WTC11 (cell line): Measurements from ENCODE around the gene SLC30A1. TPM values are rescaled to one million over a fixed set of nuclear protein-coding genes. Genes with fewer than 3 reads are reported as not detected.
"Not testable (repeated sequence)": the region's sequence is repeated elsewhere in the genome, so short reads cannot be mapped to it uniquely, and the experiment has no call there.

Experiments
- ATAC-seq: fragments of 200-7000 bp; cut with Tn5 transposase; 2 replicates; pipeline ENCODE4 v1.10.0; 2021; ENCODE audit warnings: mild to moderate bottlenecking, moderate library complexity
- CTCF ChIA-PET: fragments of 300-600 bp; sonication (Branson Sonifier 250); formaldehyde crosslinking; loops from one replicate; lab custom pipeline; 2021; ENCODE audit warnings: antibody characterized with exemption; lab: Charles Lee
- POLR2A ChIA-PET: fragments of 350-600 bp; sonication (Branson Sonifier 250); formaldehyde crosslinking; loops from one replicate; lab custom pipeline; 2021; ENCODE audit warnings: antibody characterized with exemption; lab: Charles Lee
- DNase-seq: peaks from one replicate; pipeline ENCODE4 v3.0.0; 2021; ENCODE audit warnings: low spot score
- H3K27ac Mint-ChIP-seq: 2 replicates; pipeline ENCODE4 v1.8.0; 2021; ENCODE audit warnings: mixed read lengths
- H3K27me3 Mint-ChIP-seq: 2 replicates; pipeline ENCODE4 v1.8.0; 2021; ENCODE audit warnings: low read depth, mild to moderate bottlenecking, moderate library complexity, mixed read lengths
- H3K36me3 Mint-ChIP-seq: 2 replicates; pipeline ENCODE4 v1.8.0; 2021; ENCODE audit warnings: mixed read lengths
- H3K4me1 Mint-ChIP-seq: 2 replicates; pipeline ENCODE4 v1.8.0; 2022; ENCODE audit warnings: mixed read lengths
- H3K4me3 Mint-ChIP-seq: 2 replicates; pipeline ENCODE4 v1.8.0; 2021; ENCODE audit warnings: mild to moderate bottlenecking, moderate library complexity, mixed read lengths
- H3K9me3 Mint-ChIP-seq: 2 replicates; pipeline ENCODE4 v1.8.0; 2021; ENCODE audit warnings: mixed read lengths
- FOXJ3 ChIP-seq: sonication (generic); formaldehyde crosslinking; IDR thresholded peaks from 2 replicates; pipeline ENCODE4 v1.9.0; 2021; ENCODE audit warnings: missing genetic modification reagents, mild to moderate bottlenecking, borderline replicate concordance
- IRF2 ChIP-seq: sonication (generic); formaldehyde crosslinking; IDR thresholded peaks from 2 replicates; pipeline ENCODE4 v1.8.0; 2022; ENCODE audit warnings: low read depth, missing genetic modification reagents, borderline replicate concordance
- JAZF1 ChIP-seq: fragments of 250-450 bp; sonication (Bioruptor Pico); IDR thresholded peaks from 2 replicates; pipeline ENCODE4 v1.9.0; 2021; ENCODE audit warnings: moderate library complexity, mild to moderate bottlenecking, inconsistent platforms
- NR1H2 ChIP-seq: sonication (generic); formaldehyde crosslinking; IDR thresholded peaks from 2 replicates; pipeline ENCODE4 v1.9.0; 2021; ENCODE audit warnings: mild to moderate bottlenecking, moderate library complexity, missing genetic modification reagents
- SMAD3 ChIP-seq: sonication (generic); formaldehyde crosslinking; IDR thresholded peaks from 2 replicates; pipeline ENCODE4 v1.8.0; 2022; ENCODE audit warnings: missing genetic modification reagents, mild to moderate bottlenecking, borderline replicate concordance
- TP53 ChIP-seq: sonication (generic); formaldehyde crosslinking; IDR thresholded peaks from 2 replicates; pipeline ENCODE4 v1.8.1; 2023; ENCODE audit warnings: mild to moderate bottlenecking, missing genetic modification reagents
- ZBTB21 ChIP-seq: sonication (generic); formaldehyde crosslinking; IDR thresholded peaks from 2 replicates; pipeline ENCODE4 v1.8.1; 2023; ENCODE audit warnings: mild to moderate bottlenecking, missing genetic modification reagents, borderline replicate concordance
- total RNA-seq: library from RNA; stranded (reverse); gene quantifications from 3 replicates; pipeline ENCODE4 v1.2.3, GENCODE V29; 2021
- TF ChIP-seq, protein P1 (sequence below): sonication (generic); formaldehyde crosslinking; IDR thresholded peaks from 2 replicates; pipeline ENCODE4 v1.8.0; 2023; ENCODE audit warnings: missing genetic modification reagents, mild to moderate bottlenecking, borderline replicate concordance
- TF ChIP-seq, protein P2 (sequence below): sonication (generic); formaldehyde crosslinking; IDR thresholded peaks from 2 replicates; pipeline ENCODE4 v1.8.1; 2022; ENCODE audit warnings: low read depth, mild to moderate bottlenecking, moderate library complexity, missing genetic modification reagents, borderline replicate concordance
- TF ChIP-seq, protein P3 (sequence below): fragments of 250-450 bp; sonication (Bioruptor Pico); IDR thresholded peaks from 2 replicates; pipeline ENCODE4 v1.9.0; 2021; ENCODE audit warnings: mild to moderate bottlenecking, borderline replicate concordance
- TF ChIP-seq, protein P4 (sequence below): fragments of 250-450 bp; sonication (Bioruptor Pico); IDR thresholded peaks from 2 replicates; pipeline ENCODE4 v1.8.0; 2021; ENCODE audit warnings: mild to moderate bottlenecking

The SLC30A1 gene
- total RNA-seq, 1 experiment from 2014 or later = 20.0 TPM

DNA sequence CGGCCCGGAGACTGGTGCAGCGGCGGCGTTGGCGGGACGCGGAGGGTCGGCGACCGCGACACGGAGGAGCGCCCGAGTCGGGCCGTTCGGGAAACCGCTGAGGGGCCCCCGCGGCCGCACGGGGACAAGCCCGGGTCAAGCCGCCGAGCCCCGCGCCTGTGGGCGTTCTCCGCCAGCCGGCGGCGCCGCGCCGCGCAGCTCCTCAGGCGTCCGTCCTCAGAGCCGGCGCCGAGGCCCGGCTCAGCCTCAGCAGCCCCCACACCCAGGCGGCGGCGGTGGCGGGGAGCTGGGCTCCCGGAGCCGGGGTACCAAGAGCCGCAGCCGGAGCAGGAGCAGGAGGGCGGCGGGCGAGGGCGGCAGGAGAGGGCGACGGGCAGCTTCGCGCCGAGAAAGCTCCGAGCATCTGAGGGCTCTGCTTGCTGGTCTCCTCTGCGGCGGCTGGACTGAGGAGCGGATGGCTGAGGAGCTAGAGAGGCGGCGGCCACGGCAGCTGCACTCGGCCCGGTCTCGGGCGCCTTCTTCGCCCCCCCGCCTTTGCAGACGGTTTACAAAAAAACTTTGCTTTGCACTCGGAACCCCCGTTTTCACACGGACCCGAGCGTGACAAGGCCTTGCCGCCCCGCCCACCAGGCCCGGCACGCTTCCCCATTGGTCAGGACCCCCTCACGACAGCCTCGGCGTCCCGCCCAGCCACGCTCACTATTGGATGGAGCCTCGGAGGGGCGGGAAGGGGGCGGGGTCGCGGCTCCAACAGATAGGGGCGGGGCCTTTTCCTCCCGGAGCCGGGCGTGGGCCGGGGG is at the start of gene SLC30A1 (continued):
- no peak for TF ChIP-seq SMAD3
- TF ChIP-seq, protein P1, sequence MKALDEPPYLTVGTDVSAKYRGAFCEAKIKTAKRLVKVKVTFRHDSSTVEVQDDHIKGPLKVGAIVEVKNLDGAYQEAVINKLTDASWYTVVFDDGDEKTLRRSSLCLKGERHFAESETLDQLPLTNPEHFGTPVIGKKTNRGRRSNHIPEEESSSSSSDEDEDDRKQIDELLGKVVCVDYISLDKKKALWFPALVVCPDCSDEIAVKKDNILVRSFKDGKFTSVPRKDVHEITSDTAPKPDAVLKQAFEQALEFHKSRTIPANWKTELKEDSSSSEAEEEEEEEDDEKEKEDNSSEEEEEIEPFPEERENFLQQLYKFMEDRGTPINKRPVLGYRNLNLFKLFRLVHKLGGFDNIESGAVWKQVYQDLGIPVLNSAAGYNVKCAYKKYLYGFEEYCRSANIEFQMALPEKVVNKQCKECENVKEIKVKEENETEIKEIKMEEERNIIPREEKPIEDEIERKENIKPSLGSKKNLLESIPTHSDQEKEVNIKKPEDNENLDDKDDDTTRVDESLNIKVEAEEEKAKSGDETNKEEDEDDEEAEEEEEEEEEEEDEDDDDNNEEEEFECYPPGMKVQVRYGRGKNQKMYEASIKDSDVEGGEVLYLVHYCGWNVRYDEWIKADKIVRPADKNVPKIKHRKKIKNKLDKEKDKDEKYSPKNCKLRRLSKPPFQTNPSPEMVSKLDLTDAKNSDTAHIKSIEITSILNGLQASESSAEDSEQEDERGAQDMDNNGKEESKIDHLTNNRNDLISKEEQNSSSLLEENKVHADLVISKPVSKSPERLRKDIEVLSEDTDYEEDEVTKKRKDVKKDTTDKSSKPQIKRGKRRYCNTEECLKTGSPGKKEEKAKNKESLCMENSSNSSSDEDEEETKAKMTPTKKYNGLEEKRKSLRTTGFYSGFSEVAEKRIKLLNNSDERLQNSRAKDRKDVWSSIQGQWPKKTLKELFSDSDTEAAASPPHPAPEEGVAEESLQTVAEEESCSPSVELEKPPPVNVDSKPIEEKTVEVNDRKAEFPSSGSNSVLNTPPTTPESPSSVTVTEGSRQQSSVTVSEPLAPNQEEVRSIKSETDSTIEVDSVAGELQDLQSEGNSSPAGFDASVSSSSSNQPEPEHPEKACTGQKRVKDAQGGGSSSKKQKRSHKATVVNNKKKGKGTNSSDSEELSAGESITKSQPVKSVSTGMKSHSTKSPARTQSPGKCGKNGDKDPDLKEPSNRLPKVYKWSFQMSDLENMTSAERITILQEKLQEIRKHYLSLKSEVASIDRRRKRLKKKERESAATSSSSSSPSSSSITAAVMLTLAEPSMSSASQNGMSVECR (CRISPR knock-in tag) = no peak

DNA sequence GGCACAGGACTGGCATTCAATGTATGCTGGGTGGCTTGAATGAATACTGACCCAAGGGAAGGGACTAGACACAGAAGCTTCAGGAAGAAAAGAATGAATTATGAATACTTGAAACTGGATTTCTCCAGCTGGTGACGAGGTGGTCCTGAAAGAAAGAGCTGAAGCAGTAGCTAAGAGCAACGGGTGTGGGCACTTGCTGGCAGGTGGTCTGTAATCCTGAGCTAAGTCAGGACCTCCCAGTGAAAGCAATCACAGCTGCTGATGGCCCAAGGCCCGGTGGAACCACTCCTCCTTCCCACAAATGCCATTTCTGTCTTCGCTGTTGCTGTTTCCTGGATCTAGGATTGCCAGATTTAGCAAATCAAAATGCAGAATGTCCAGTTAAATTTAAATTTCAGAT is 49.5 kb upstream of the SLC30A1 start:
- ATAC-seq (no peak), DNase-seq (no peak)
- ChIA-PET CTCF (interaction anchor here (1.0 to 1.4 kb wide), 2 partner anchors 17 to 27 kb away, joined by 3 to 4 read pairs; no protein-coding TSS in a partner anchor), POLR2A (no interaction called here)
- Mint-ChIP-seq H3K36me3 (no peaks in the 10 kb centered on the region), H3K27me3 (no peaks in the 10 kb centered on the region; the same call in 1 of the 2 replicates), H3K4me3 (no peak overlapping the region), H3K4me1 (no peaks in the 10 kb centered on the region; the same call in 1 of the 2 replicates), H3K9me3 (no peaks in the 10 kb centered on the region), H3K27ac (no peak overlapping the region)
- TF ChIP-seq ZBTB21 (CRISPR knock-in tag) = no peak
- TF ChIP-seq, protein P2, sequence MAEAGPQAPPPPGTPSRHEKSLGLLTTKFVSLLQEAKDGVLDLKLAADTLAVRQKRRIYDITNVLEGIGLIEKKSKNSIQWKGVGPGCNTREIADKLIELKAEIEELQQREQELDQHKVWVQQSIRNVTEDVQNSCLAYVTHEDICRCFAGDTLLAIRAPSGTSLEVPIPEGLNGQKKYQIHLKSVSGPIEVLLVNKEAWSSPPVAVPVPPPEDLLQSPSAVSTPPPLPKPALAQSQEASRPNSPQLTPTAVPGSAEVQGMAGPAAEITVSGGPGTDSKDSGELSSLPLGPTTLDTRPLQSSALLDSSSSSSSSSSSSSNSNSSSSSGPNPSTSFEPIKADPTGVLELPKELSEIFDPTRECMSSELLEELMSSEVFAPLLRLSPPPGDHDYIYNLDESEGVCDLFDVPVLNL = no peak
- TF ChIP-seq FOXJ3 (CRISPR knock-in tag) = no peak

DNA sequence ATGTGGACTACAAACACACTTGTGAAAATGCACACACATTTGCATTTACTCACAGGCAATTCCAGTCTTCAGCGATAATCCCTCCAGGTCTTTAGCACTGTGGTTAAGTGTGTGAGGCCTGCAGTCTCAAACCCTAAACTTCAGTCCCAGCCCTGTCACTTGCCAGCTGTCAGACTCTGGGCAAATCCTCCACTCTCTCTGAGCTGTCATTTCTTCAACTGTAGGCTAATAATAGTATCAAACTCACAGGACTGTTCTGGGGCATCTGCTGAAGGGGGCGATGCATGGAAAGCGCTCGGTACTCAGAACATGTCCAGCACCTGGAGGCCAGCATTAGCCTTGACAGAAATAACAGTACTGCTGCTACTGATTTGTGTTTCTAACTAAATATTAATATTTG is 48.3 kb upstream of the SLC30A1 start:
- DNase-seq (no peak), ATAC-seq (no peak)
- H3K9me3 Mint-ChIP-seq = no peaks in the 10 kb centered on the region
- peaks cover 4% of the 10 kb centered on the region for H3K4me1 Mint-ChIP-seq
- H3K4me3 Mint-ChIP-seq = no peak overlapping the region
- H3K27ac Mint-ChIP-seq = no peak overlapping the region
- POLR2A ChIA-PET = no interaction called here
- CTCF ChIA-PET = no interaction called here
- no peak for TF ChIP-seq IRF2 (CRISPR knock-in tag)
- no peaks in the 10 kb centered on the region for H3K27me3 Mint-ChIP-seq
- no peaks in the 10 kb centered on the region for H3K36me3 Mint-ChIP-seq

DNA sequence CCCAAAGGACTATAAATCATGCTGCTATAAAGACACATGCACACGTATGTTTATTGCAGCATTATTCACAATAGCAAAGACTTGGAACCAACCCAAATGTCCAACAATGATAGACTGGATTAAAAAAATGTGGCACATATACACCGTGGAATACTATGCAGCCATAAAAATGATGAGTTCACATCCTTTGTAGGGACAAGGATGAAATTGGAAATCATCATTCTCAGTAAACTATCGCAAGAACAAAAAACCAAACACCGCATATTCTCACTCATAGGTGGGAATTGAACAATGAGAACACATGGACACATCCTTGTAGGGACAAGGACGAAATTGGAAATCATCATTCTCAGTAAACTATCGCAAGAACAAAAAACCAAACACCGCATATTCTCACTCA is 46.9 kb upstream of the SLC30A1 start:
- H3K27me3 Mint-ChIP-seq, ATAC-seq, H3K27ac Mint-ChIP-seq, CTCF ChIA-PET, H3K4me1 Mint-ChIP-seq, H3K36me3 Mint-ChIP-seq, H3K4me3 Mint-ChIP-seq, H3K9me3 Mint-ChIP-seq, DNase-seq, POLR2A ChIA-PET: not testable (repeated sequence)

DNA sequence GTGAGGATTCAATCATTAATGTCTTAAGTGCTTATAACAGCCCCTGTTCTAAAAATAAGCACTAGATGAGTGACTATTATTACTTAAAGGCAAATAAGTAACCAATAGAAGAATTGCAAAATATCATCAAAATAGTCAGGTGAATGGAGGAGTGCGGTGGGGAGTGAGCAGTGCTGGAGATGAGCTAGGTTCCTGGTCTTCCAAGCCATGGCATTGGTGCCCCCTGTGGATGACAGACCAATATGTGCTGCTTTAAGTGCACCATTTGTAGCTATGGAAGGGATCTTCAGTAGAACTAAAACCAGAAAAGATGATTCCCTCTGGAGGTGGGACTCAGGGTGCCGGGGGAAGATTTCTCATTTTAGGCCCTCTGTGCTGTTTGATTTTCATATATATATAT is 46.1 kb upstream of the SLC30A1 start:
- CTCF ChIA-PET = interaction anchor here (0.7 to 1.6 kb wide), 5 partner anchors 46 to 149 kb away, joined by 3 to 7 read pairs (median 3); partner anchors contain the start of gene SLC30A1
- TF ChIP-seq, protein P3, sequence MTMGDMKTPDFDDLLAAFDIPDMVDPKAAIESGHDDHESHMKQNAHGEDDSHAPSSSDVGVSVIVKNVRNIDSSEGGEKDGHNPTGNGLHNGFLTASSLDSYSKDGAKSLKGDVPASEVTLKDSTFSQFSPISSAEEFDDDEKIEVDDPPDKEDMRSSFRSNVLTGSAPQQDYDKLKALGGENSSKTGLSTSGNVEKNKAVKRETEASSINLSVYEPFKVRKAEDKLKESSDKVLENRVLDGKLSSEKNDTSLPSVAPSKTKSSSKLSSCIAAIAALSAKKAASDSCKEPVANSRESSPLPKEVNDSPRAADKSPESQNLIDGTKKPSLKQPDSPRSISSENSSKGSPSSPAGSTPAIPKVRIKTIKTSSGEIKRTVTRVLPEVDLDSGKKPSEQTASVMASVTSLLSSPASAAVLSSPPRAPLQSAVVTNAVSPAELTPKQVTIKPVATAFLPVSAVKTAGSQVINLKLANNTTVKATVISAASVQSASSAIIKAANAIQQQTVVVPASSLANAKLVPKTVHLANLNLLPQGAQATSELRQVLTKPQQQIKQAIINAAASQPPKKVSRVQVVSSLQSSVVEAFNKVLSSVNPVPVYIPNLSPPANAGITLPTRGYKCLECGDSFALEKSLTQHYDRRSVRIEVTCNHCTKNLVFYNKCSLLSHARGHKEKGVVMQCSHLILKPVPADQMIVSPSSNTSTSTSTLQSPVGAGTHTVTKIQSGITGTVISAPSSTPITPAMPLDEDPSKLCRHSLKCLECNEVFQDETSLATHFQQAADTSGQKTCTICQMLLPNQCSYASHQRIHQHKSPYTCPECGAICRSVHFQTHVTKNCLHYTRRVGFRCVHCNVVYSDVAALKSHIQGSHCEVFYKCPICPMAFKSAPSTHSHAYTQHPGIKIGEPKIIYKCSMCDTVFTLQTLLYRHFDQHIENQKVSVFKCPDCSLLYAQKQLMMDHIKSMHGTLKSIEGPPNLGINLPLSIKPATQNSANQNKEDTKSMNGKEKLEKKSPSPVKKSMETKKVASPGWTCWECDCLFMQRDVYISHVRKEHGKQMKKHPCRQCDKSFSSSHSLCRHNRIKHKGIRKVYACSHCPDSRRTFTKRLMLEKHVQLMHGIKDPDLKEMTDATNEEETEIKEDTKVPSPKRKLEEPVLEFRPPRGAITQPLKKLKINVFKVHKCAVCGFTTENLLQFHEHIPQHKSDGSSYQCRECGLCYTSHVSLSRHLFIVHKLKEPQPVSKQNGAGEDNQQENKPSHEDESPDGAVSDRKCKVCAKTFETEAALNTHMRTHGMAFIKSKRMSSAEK (CRISPR knock-in tag) = no peak
- TF ChIP-seq, protein P4, sequence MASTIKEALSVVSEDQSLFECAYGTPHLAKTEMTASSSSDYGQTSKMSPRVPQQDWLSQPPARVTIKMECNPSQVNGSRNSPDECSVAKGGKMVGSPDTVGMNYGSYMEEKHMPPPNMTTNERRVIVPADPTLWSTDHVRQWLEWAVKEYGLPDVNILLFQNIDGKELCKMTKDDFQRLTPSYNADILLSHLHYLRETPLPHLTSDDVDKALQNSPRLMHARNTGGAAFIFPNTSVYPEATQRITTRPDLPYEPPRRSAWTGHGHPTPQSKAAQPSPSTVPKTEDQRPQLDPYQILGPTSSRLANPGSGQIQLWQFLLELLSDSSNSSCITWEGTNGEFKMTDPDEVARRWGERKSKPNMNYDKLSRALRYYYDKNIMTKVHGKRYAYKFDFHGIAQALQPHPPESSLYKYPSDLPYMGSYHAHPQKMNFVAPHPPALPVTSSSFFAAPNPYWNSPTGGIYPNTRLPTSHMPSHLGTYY = no peak
- TF ChIP-seq NR1H2 (CRISPR knock-in tag) (no peak), TP53 (CRISPR knock-in tag) (no peak), JAZF1 (CRISPR knock-in tag) (no peak)
- Mint-ChIP-seq H3K9me3 (no peaks in the 10 kb centered on the region), H3K27ac (no peak overlapping the region), H3K27me3 (no peaks in the 10 kb centered on the region), H3K36me3 (no peaks in the 10 kb centered on the region), H3K4me3 (no peak overlapping the region), H3K4me1 (peaks cover 4% of the 10 kb centered on the region)
- POLR2A ChIA-PET = interaction anchor here (0.7 to 1.1 kb wide), 2 partner anchors 11 to 46 kb away, joined by 3 to 5 read pairs; partner anchors contain the start of gene SLC30A1
- ATAC-seq (peak; percentile 48), DNase-seq (no peak)
